Measurements from ENCODE around the gene CORO2B.
"Not testable (repeated sequence)": the region's sequence is repeated elsewhere in the genome, so short reads cannot be mapped to it uniquely, and the experiment has no call there.

CORO2B gene

GRCh38 chr15:68646156-68646555 is 67.4 kb downstream of the CORO2B start:
- DNase-seq (ENCODE audit: low spot score) = no peak

DNA sequence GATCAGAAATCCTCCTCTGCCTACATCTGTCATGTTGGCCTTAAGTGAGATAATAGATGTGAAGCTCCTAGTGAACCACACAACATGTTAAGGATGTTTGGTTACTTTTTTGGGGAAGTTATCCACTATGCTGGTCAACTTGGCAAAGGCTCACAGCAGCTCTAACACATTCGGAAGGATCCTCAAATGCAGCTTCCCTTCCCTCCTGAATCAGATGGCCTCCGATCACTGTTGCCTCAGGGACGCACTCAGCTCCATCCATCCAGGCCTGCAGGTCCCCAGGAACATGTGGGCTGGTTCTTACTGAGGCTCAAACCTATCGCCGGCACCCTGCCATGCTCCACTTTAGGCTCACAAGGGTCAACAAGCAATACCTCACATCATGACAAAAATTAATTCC is 67.9 kb downstream of the CORO2B start:
- no peak for DNase-seq (ENCODE audit: low spot score)

GRCh38 chr15:68647361-68647760 is 68.6 kb downstream of the CORO2B start:
- not testable (repeated sequence) for DNase-seq (ENCODE audit: low spot score)

GRCh38 chr15:68650901-68651709 is 72.3 kb downstream of the CORO2B start:
- peak; percentile 73 for DNase-seq (ENCODE audit: low spot score)

DNA sequence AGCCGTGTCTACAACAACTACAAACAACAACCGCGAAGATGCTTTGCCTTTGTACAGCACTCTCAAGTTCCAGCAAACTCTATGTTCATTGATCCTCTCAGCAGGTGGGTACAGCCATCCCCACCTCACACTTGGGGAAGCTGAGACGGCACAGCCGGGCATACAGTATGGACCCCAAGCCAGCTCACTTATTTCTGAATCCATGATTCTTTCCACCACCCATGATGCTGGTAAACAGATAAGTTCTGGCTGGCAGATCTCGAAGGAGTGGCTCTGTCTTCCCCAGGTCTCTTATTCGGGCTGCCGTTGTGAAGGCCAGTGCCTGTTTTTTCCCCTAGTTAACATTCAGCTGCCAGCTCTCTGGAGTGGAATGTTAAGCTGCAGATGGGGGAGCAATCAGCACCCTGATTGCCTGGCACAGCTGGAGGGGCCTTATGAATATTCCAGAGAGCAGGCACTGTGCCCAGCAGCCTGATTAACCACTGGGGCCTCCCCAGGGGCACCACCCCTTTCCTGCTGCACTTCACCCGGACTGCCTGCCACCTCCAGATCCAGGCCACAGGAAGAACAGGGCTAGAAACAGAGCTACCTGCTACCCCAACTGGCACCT is 73.2 kb downstream of the CORO2B start:
- no peak for DNase-seq (ENCODE audit: low spot score)

DNA sequence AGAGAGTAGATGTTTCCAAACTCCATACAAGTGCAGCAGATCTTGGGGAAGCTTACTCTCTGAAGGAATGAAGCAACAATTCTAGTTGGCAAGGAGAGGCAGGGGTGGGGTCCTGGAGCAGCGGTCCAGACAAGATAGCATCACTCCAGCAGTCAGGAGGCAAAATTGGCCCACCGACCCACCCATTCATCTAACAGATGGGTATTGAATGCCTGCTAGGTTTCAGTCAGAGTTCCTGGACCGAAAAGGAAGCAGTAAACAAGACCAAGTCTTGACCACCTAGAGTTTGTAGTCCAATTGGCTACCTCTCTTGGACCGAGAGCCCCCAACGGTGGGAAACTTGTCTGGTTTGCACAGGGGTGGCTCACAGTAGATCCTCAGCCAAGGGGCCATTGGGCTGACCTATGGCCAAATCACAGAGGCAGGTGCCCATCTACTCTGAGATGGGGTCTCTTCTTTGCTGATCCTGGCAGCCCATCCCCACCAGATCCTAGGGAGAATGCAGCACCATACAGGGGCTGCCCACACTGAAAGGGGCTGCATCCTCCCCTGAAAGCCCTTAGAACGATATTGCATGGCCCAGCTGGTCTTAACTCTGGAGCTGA is 74.3 kb downstream of the CORO2B start:
- DNase-seq (ENCODE audit: low spot score) = no peak

GRCh38 chr15:68653801-68654200 is 75.0 kb downstream of the CORO2B start:
- DNase-seq (ENCODE audit: low spot score) = no peak

DNA sequence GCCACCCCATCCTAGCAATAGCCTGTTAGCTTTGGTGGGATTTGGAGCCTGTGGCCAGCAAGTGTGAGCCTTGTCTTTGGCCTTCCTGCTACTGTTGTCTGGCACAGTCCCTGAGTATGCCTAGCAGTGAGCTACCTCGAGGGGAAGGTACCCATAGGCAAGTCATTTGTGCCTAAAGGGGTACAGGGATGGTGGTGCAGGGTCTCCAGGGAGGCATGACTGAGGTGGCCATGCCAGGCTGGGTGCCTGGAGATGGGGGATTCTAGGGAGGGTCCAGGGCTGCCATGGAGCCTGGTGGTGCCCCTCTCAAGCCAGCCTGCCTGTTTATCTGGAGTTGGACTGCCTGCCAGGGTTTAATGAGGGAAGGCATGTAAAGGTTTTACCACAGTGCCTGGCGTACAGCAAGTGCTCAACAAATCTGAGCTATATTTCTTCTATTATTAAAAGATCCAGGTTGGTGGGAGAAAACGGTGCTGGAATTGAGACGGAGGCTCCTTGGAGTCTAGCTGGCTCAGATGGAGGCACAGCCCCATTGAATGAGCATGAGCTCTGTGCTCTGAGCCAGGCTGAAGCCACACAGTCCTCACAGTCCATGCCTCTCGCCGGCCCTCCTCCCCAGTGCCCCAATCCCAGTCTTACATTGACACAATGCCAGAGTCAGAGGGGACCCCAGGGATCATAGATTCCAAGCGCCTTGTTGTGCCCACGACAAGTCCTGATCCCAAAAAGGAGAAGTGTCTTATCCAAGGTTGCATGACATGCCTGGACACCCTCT is 76.2 kb downstream of the CORO2B start:
- DNase-seq (ENCODE audit: low spot score) = no peak

- DNase-seq (ENCODE audit: low spot score) = no peak
These were observed 77.1 kb downstream of the CORO2B start for GRCh38 chr15:68655686-68656437.

DNA sequence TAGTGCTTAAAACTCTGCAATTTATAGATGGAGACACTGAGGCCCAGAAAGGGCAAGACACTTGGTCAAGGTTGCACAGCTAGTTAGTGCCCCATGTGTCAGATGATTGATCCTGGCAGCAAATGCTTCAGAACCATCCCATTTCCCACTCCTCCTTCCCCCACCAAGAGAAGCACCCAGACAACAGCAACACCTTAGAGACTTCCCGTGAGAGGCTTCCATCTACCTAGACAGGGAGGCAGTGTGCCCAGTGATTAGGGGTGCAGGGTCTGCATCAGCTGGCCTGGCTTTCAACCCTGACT is 77.6 kb downstream of the CORO2B start:
- DNase-seq (ENCODE audit: low spot score) = no peak

DNA sequence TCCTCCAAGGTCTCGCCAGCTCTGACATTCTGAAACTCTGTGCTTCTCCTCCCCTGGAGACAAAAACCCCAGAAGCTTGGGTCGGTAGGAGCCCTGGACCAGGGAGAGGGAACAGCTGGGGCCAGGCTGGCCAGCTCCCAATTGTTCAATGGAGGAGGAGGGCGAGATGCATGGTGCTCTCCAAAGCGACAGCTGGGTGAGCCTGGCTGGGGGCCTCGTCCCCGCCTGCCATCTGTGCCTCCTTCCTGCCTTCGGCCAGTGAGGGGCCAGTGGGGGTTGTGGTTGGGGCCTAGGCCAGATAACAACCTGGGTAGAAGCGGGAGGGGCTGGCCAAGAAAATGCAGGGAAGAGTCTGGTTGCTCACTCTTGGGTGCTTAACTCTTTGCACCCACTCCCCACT is 79.4 kb downstream of the CORO2B start:
- no peak for DNase-seq (ENCODE audit: low spot score)

GRCh38 chr15:68658641-68659358 is 80.0 kb downstream of the CORO2B start:
- DNase-seq (ENCODE audit: low spot score) = no peak

GRCh38 chr15:68663526-68663925 is 84.7 kb downstream of the CORO2B start:
- DNase-seq (ENCODE audit: low spot score) = no peak

DNA sequence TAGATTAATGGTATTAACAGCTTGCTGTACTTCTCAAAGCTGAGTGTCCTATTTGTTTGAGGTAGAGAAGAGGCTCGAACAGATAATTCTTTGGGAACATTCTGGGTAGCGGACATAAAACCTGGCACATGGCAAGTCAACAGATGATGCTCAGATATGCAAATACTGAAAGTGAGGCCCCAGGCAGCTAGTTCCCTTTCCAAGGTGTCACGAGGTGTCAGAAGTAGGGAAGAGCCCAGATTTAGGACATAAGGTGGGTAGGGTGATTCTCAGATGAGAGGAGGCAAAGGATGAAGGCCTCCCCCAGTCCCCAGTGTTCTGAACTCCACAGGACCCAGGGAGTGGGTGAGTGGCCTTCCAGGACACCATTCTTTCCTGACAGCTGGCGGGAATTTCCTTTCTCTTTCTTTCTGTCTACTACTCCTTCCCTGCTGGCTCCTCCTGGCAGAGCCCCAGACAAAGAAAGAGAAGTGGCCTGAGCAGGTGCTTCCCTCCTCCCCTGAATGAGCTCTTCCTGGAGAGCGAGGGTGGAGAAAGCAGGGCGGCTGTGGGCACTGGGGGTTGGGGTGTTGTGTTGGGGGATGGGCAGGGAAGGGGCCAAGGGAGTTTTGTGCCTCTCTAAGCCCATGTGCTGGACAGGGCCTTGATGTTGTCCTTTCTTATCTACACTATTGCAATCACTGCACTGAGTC is 87.5 kb downstream of the CORO2B start:
- no peak for DNase-seq (ENCODE audit: low spot score)

DNA sequence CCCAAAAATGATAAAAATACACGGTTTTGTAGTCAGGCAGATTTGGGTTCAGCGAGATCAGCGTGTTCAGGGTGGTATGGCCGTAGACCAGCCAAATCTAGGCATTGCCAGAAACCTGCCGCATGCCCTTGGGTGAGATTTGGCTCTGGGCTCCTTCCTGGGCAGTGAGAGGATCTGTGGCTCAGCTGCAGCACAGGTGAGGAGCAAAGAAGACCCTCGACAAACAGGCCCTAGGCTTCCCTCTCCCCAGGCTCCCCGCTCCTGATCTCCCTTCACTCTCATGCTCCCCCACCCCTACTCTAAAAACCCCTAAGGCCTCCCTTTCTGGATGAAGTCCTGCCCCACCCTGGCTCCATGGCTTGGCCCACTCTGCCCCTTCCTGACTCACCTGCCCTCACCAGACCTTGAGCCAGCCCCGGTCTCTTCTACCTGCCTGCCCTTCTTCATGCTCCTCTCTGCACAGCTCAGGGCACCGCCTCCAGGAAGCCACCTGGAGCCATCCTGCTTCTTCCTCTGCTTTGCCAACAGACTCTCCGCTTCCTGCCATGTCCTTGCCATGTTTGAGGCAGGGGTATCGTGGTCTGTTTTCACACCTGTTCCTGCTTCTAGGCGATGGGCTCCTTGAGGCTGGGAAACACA is 88.1 kb downstream of the CORO2B start:
- DNase-seq (ENCODE audit: low spot score) = no peak

DNA sequence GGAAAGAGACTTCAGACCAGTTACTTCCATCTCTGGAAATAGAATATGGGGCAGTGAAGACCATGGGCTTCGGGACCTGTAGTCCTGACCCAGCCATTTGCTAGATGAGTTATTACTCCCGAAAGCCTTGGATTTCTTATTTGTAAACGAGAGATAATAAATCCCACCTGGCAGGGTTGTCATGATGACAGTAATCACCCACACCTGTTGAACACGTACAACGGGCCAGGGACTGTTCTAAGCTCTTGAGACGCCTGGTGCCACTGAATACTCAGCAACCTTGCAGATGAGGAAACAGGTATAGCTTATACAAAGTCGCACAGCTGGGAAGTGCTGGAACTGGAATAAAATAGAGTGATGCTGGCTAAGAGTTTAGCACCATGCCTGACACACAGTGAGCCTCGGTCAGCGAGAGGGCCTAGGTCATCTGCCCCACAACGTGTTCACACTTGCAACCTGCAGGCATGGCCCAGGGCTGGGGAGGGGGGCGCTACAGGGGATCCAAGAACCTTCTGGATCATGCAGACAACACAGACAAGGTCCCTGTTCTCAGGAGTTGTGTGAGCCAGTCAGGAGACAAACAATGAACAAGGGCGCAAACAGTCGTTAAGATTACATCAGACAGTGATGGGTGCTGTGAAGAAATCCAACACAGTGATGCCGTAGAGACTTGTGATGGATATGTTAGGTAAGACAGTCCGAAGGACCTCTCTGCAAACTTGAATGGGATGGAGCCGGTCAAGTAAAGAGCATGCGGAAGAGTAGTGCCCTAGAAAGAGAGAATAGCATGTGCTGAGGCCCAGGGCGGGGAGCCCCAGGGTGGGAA is 89.2 kb downstream of the CORO2B start:
- DNase-seq (ENCODE audit: low spot score) = no peak

DNA sequence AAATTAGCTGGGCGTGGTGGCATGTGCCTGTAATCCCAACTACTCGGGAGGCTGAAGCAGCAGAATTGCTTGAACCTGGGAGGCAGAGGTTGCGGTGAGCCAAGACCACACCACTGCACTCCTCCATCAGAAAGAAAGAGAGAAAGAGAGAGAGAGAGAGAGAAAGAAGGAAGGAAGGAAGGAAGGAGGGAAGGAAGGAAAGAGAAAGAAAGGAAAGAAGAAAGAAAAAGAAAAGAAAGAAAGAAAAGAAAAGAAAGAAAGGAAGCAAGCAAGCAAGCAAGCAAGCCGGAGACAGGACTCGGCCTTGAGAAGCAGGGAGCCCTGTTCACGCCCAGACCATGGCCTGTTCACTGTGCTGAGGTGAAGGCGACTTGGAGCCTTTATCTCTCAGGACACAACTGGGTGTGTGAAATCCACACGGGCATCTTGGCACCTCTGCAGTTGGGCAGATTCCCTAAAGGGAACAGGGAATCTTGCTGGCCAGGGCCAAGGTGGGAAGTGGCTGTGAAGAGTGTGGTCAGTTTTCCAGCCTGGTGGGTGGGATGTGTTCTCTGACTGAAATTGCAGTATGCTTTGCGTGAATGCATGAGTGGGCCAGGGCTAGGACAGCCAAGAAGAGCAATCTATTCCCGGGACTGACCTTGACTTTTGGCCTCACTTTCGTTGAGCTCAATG is 90.3 kb downstream of the CORO2B start:
- no peak for DNase-seq (ENCODE audit: low spot score)

DNA sequence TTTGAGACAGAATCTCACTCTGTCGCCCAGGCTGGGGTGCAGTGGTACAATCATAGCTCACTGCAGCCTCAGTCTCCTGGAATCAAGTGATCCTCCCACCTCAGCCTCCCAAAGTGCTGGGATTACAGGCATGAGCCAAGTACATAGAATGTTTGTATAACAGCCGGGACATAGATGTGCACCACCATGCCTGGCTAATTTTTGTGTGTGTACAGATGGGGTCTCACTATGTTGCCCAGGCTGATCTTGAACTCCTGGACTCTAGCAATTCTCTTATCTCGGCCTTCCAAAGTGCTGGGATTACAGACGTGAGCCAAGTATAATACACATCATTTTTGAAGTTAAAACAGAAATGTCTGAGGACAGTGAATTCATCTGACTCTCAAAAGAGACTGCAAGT is 93.5 kb downstream of the CORO2B start:
- no peak for DNase-seq (ENCODE audit: low spot score)

DNA sequence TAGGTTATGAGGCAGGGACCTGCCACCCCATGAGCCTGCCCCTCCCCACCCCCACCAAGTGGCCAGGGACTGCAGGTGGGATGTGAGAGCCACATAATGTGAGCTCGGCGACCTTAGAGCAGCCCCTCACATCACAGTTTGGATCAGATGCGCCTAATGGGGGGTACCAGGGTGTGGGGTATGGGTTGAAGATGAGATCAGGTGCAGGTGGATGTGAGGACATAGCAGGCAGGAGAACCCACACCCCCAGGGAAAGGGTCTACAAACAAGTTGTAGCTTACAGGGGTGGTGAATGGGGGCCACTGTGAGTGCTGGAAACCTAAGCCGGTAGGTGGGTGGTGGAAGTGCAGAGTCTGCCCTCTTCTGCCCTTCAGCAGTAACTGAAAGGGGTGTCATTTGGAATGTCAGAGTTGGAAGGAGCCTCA is 94.0 kb downstream of the CORO2B start:
- no peak for DNase-seq (ENCODE audit: low spot score)
